Measurements from ENCODE around the gene CPNE1.

CPNE1 gene

GRCh38 chr20:35652641-35653429 is 11.9 kb downstream of the CPNE1 start:
- no peak for DNase-seq

- DNase-seq, result no peak
Measured at GRCh38 chr20:35651958-35652357, 12.7 kb downstream of the CPNE1 start.

GRCh38 chr20:35650632-35651031 is 14.1 kb downstream of the CPNE1 start:
- no peak for DNase-seq

- DNase-seq, result no peak
Measured at GRCh38 chr20:35648836-35649235, 15.9 kb downstream of the CPNE1 start.

GRCh38 chr20:35644806-35645205 is 19.9 kb downstream of the CPNE1 start:
- no peak for DNase-seq

- DNase-seq, result no peak
Measured at GRCh38 chr20:35643045-35643444, 21.7 kb downstream of the CPNE1 start.

- no peak for DNase-seq
Measured at GRCh38 chr20:35641743-35642142, 23.0 kb downstream of the CPNE1 start.

- no peak for DNase-seq
Measured at GRCh38 chr20:35640724-35641123, 24.0 kb downstream of the CPNE1 start.

- DNase-seq, result no peak
Measured at GRCh38 chr20:35638751-35639150, 25.9 kb downstream of the CPNE1 start.

- DNase-seq, result no peak
Measured at GRCh38 chr20:35637276-35637675, 27.4 kb downstream of the CPNE1 start.

GRCh38 chr20:35636095-35636494 is 28.6 kb downstream of the CPNE1 start:
- DNase-seq, result no peak

- no peak for DNase-seq
Measured at GRCh38 chr20:35635652-35636051, 29.0 kb downstream of the CPNE1 start.

GRCh38 chr20:35632539-35633115 is 32.1 kb downstream of the CPNE1 start:
- no peak for DNase-seq

- no peak for DNase-seq
Measured at GRCh38 chr20:35630636-35631035, 34.1 kb downstream of the CPNE1 start.

- no peak for DNase-seq
Measured at GRCh38 chr20:35629427-35630145, 35.1 kb downstream of the CPNE1 start.

- no peak for DNase-seq
Measured at GRCh38 chr20:35627121-35627520, 37.6 kb downstream of the CPNE1 start.

GRCh38 chr20:35626386-35627001 is 38.2 kb downstream of the CPNE1 start:
- DNase-seq, result no peak

GRCh38 chr20:35625584-35626385 is 38.9 kb downstream of the CPNE1 start:
- DNase-seq, result no peak

GRCh38 chr20:35621560-35621946 is 43.1 kb downstream of the CPNE1 start:
- DNase-seq, result no peak

GRCh38 chr20:35620818-35621559 is 43.7 kb downstream of the CPNE1 start:
- DNase-seq, result no peak

- peak; percentile 91 for DNase-seq
Measured at GRCh38 chr20:35619196-35620095, 45.3 kb downstream of the CPNE1 start.

Measured in NCI-H345 (cell line).